ENCODE data around the gene BOLA1.
"Not testable (repeated sequence)": the region's sequence is repeated elsewhere in the genome, so short reads cannot be mapped to it uniquely, and the experiment has no call there.

The BOLA1 gene

DNA sequence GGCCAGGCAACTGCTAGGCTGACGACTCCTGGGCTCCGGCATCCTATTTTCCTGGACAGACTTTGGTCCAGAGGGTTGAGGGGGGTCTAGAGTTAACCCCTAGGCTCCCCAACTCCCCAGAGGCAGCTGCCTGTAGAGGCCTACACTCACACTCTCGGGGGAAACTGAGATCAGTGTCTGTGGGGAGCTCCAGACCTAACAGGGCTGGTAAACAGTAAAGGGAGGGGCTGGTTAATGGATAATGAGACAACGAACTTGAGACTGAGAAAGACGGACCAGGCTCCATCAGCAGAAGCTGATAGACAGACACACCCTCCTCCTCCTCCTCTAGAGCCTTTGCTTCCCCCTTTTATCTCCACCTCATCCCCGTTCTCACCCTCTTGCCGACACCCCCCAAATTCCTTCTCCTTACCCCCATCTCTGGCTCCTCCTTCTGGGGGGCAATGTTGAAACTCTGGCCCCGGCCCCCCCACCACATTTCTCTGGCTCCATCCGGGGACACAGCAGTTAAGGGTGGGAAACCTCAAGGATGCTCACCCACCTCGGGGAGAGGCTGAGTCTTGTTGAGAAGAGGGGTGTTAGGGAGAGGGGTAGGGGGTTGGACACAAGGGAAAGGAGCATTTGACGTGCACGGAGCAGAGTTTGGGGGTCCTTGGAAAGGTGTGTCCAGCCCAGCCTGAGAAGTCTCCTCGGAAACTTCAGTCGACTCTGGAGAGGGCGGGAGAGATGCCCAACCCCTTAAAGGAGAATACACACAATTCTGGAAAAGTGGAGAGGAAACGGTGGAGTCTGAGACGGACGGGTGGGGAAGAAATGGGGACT lies 37.0 kb downstream of the BOLA1 start, which contains the start of gene MTMR11:
MTMR11 (minus strand) TSS at position 710 of the 822 bp plus-strand sequence; CDS start at position 478, 232 bp downstream.
- peak within 1 kb of the TSS; percentile 90 to 94 (median 93) for H3K4me3 Mint-ChIP-seq
- TF ChIP-seq, protein P1, sequence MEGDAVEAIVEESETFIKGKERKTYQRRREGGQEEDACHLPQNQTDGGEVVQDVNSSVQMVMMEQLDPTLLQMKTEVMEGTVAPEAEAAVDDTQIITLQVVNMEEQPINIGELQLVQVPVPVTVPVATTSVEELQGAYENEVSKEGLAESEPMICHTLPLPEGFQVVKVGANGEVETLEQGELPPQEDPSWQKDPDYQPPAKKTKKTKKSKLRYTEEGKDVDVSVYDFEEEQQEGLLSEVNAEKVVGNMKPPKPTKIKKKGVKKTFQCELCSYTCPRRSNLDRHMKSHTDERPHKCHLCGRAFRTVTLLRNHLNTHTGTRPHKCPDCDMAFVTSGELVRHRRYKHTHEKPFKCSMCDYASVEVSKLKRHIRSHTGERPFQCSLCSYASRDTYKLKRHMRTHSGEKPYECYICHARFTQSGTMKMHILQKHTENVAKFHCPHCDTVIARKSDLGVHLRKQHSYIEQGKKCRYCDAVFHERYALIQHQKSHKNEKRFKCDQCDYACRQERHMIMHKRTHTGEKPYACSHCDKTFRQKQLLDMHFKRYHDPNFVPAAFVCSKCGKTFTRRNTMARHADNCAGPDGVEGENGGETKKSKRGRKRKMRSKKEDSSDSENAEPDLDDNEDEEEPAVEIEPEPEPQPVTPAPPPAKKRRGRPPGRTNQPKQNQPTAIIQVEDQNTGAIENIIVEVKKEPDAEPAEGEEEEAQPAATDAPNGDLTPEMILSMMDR (IDR thresholded peaks at IDR 0.05; ENCODE audit: unreplicated experiment in 3 of 3), result no peak
- peaks cover 59% of the 10 kb centered on the region for H3K4me1 Mint-ChIP-seq
- H3K27ac Mint-ChIP-seq, result peak within 1 kb of the TSS; percentile 84 to 92 (median 89)
- H3K9me3 Mint-ChIP-seq, result no peaks in the 10 kb centered on the region
- H3K27me3 Mint-ChIP-seq (ENCODE audit: low read depth), result no peaks in the 10 kb centered on the region
- peaks cover 15% of the 10 kb centered on the region for H3K36me3 Mint-ChIP-seq (ENCODE audit: low read depth)

DNA sequence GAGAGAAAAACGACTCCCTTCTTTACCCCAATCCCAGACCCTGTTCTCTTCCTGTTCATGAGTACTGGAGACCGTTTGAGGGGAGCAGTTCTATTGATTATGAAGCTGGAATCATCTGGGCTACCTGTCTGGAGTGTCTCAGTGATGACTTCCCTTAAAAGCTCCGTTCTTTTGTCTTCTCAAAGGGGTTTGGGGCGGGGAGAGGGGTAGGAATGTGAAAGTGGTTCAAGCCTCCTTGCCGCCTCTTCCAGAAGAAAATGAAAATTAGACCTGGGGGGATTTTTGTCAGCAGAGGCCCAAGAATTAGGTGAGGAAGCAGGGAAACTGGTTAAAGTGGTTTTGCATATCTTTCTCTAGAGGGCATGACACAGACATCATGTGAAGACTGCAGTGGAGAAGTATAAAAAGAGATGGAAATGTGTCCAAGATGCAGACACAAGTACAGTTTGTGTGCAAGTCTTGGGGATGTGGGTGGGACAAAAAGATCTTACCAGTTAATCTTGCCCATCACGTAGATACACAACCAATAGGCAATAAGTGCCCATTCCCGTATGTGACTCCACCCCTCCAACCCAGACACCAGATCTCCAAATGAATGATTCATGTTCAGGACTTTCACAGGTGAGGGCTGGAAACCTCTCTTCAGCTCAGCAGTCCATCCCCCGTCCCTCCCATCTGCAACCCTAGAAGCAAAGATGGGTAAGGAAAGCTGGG lies 37.8 kb downstream of the BOLA1 start:
- peaks cover 8% of the 10 kb centered on the region for H3K36me3 Mint-ChIP-seq (ENCODE audit: low read depth)
- TF ChIP-seq, protein P1 (IDR thresholded peaks at IDR 0.05; ENCODE audit: unreplicated experiment in 3 of 3), result no peak
- peak overlapping the region; percentile 90 to 94 (median 93) for H3K4me3 Mint-ChIP-seq
- H3K4me1 Mint-ChIP-seq, result peaks cover 56% of the 10 kb centered on the region
- H3K27me3 Mint-ChIP-seq (ENCODE audit: low read depth), result no peaks in the 10 kb centered on the region
- H3K27ac Mint-ChIP-seq, result peak overlapping the region; percentile 84 to 92 (median 89)
- H3K9me3 Mint-ChIP-seq, result no peaks in the 10 kb centered on the region

DNA sequence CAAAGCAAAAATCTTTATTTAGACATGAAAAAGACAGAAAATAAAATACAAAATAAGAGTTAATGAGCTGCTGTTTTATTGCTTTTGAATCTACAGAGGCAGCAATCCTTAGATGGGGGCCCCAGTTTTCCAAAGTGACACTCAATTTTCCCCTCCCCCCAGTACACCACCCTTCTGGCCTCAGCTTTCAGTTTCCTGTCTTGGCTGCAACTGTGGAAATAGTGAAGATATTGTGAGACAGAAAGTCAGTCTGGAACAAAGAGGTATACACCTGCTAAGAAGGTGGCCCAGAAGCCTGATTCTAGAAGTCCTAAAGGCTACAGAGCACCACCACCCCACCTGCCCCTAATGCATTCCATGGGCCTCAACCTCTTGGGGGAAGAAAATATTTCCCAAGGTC lies 38.4 kb downstream of the BOLA1 start:
- TF ChIP-seq, protein P1 (IDR thresholded peaks at IDR 0.05; ENCODE audit: unreplicated experiment in 3 of 3), result no peak
- H3K27me3 Mint-ChIP-seq (ENCODE audit: low read depth), result no peaks in the 10 kb centered on the region
- peaks cover 57% of the 10 kb centered on the region for H3K4me1 Mint-ChIP-seq
- H3K36me3 Mint-ChIP-seq (ENCODE audit: low read depth), result peaks cover 4% of the 10 kb centered on the region
- H3K9me3 Mint-ChIP-seq, result no peaks in the 10 kb centered on the region
- H3K27ac Mint-ChIP-seq, result peak overlapping the region; percentile 84 to 92 (median 89)
- peak overlapping the region; percentile 90 to 94 (median 93) for H3K4me3 Mint-ChIP-seq

- not testable (repeated sequence) for H3K27me3 Mint-ChIP-seq (ENCODE audit: low read depth); H3K9me3 Mint-ChIP-seq; H3K36me3 Mint-ChIP-seq (ENCODE audit: low read depth)
- Mint-ChIP-seq H3K4me3 (peak overlapping the region; percentile 59 to 80 (median 66)), H3K4me1 (peaks cover 57% of the 10 kb centered on the region), H3K27ac (peak overlapping the region; percentile 90 to 97 (median 95))
Measured at GRCh38 chr1:149938668-149939003, 39.3 kb downstream of the BOLA1 start.

GRCh38 chr1:149940427-149940826 lies 41.1 kb downstream of the BOLA1 start:
- Mint-ChIP-seq H3K4me3 (no peak overlapping the region), H3K27me3 (ENCODE audit: low read depth) (no peaks in the 10 kb centered on the region), H3K36me3 (ENCODE audit: low read depth) (peaks cover 13% of the 10 kb centered on the region), H3K9me3 (no peaks in the 10 kb centered on the region), H3K27ac (peak overlapping the region; percentile 16 to 95 (median 63)), H3K4me1 (peaks cover 52% of the 10 kb centered on the region)
- TF ChIP-seq, protein P1 (IDR thresholded peaks at IDR 0.05; ENCODE audit: unreplicated experiment in 3 of 3), result no peak

DNA sequence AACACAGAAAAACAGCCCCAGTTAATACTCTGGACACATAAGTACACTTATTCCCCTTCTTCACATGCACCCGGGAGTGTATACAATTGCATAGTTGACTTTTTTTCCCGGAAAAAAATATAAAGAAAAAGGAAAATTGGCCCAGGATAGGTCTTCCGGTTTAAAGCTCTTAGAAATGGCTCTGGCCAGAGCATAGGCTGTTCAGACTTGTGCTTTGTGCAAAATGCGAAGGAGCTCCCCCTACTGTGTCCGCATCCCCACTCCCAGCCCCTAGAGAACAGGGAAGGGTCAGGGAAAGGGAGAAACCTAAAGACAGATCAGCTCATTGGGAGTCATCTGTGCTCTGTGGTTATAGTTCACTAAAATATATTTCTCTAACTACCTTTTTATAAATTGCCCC lies 42.8 kb downstream of the BOLA1 start:
- peaks cover 34% of the 10 kb centered on the region for H3K4me1 Mint-ChIP-seq
- H3K36me3 Mint-ChIP-seq (ENCODE audit: low read depth), result peaks cover 21% of the 10 kb centered on the region
- TF ChIP-seq, protein P1 (IDR thresholded peaks at IDR 0.05; ENCODE audit: unreplicated experiment in 3 of 3), result peak; percentile 23 to 43 (median 24)
- H3K9me3 Mint-ChIP-seq, result no peaks in the 10 kb centered on the region
- no peak overlapping the region for H3K4me3 Mint-ChIP-seq
- no peaks in the 10 kb centered on the region for H3K27me3 Mint-ChIP-seq (ENCODE audit: low read depth)
- H3K27ac Mint-ChIP-seq, result peak overlapping the region; percentile 50 to 72 (median 70)

All from nephron (organoid).